ENCODE measurements around the gene HAUS1.

GRCh38 chr18:46072376-46072867 is 31.8 kb upstream of the HAUS1 start:
- TF ChIP-seq POLR2A (IDR thresholded peaks at IDR 0.05; ENCODE audit: low read depth, low read length) (no peak), CTCF (IDR thresholded peaks at IDR 0.05; ENCODE audit: extremely low read depth in 1 of 2, insufficient read depth in 1 of 2, low read depth in 1 of 2, low read length in 2 of 2) (no peak)

Data from endothelial cell of umbilical vein (primary cell).